ENCODE data around the gene PLCH1. TPM values are rescaled to one million over a fixed set of nuclear protein-coding genes. Genes with fewer than 3 reads are reported as not detected.

Gene PLCH1
- total RNA-seq, 4 donors from 2014 or later = 0.29 to 12.0 (median 0.58) TPM

DNA sequence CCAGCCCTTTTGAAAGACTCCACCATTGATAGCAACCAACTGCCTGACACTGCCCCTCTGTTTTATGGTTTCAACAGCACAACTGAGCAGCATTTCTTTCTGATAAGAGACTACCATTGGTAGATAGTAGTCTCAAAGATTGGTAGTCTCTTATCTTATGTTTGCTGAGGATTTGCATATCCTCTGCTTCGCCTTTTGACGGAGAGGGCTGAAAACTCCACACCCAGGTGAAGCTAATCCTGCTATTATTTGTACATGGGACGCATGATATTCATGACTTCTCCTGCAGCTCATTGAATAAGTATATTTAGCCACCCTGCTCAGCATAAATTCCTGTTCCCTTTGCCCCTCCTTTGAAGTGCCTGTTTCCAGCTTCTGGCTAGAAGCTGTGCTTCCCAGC is 332.0 kb downstream of the PLCH1 start:
- H3K27me3 ChIP-seq = no peaks in the 10 kb centered on the region
- H3K4me3 ChIP-seq = no peak overlapping the region
- no peak for TF ChIP-seq POLR2A (IDR thresholded peaks at IDR 0.05)
- TF ChIP-seq, protein P1, sequence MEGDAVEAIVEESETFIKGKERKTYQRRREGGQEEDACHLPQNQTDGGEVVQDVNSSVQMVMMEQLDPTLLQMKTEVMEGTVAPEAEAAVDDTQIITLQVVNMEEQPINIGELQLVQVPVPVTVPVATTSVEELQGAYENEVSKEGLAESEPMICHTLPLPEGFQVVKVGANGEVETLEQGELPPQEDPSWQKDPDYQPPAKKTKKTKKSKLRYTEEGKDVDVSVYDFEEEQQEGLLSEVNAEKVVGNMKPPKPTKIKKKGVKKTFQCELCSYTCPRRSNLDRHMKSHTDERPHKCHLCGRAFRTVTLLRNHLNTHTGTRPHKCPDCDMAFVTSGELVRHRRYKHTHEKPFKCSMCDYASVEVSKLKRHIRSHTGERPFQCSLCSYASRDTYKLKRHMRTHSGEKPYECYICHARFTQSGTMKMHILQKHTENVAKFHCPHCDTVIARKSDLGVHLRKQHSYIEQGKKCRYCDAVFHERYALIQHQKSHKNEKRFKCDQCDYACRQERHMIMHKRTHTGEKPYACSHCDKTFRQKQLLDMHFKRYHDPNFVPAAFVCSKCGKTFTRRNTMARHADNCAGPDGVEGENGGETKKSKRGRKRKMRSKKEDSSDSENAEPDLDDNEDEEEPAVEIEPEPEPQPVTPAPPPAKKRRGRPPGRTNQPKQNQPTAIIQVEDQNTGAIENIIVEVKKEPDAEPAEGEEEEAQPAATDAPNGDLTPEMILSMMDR (IDR thresholded peaks at IDR 0.05) = no peak
- DNase-seq = no peak
- no peak overlapping the region for H3K27ac ChIP-seq
- intact Hi-C loops (cut with DNase I; ENCODE audit: low total_unique reads) = no loop called here
- H3K4me1 ChIP-seq = no peaks in the 10 kb centered on the region
- H3K9me3 ChIP-seq = no peaks in the 10 kb centered on the region
- H3K36me3 ChIP-seq = no peaks in the 10 kb centered on the region

DNA sequence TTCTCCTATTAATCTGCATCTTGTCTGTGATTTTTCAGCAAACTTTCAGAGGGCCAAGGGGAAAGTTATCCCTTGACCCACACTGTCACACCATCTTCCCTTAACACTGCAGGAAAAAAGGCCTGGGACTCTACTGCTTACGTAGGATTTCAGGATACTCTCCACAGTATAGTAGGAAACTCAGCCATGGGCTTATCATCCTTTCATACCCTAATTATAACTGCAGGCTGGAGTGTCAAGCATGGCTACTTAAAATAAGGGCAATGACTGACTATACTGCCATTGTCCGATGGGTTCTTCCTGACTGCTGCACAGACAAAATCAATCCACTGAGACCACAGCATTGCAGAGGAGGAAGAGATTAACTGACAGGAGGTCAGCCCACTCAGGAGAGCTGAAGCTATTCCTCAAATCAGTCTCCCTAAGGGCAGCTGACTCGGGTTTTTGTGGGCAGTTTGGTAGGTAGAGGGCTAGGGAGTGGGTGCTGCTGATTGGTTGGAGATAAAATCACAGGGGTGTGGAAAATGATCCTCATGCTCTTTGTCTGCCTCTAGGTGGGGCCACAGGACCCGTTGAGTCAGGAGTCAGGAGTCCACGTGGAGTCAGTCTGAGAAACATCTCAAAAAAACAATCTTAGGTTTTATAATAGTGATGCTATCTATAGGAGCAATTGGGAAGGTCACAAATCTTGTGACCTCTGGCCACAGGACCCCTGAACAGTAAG is 333.2 kb downstream of the PLCH1 start:
- H3K4me3 ChIP-seq = no peak overlapping the region
- TF ChIP-seq, protein P1 (IDR thresholded peaks at IDR 0.05) = no peak
- TF ChIP-seq POLR2A (IDR thresholded peaks at IDR 0.05) = no peak
- H3K27me3 ChIP-seq = no peaks in the 10 kb centered on the region
- no peak overlapping the region for H3K27ac ChIP-seq
- no peaks in the 10 kb centered on the region for H3K4me1 ChIP-seq
- no peaks in the 10 kb centered on the region for H3K9me3 ChIP-seq
- intact Hi-C loops (cut with DNase I; ENCODE audit: low total_unique reads) = no loop called here
- no peaks in the 10 kb centered on the region for H3K36me3 ChIP-seq
- DNase-seq = no peak

DNA sequence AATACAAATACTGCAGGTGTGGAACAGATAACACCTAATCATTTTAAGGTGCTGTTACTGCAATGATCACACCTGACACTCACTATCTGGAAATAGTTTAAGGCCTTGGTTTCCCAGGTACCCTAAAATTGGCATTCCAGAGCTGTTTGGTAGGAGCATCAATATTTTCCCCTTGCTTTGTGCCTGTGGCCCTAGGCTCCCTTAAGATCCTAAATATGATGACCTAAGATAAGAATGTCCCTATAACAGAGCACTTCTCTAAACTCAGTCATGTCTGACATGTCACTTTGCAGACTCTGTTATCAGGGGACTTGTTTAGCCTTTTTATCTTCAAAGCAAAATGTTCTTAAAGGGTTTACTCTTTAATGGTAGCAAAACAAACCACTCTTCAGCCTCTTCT is 335.5 kb downstream of the PLCH1 start:
- H3K4me1 ChIP-seq = no peaks in the 10 kb centered on the region
- no peak overlapping the region for H3K27ac ChIP-seq
- intact Hi-C loops (cut with DNase I; ENCODE audit: low total_unique reads) = no loop called here
- H3K36me3 ChIP-seq = no peaks in the 10 kb centered on the region
- H3K9me3 ChIP-seq = no peaks in the 10 kb centered on the region
- no peak overlapping the region for H3K4me3 ChIP-seq
- TF ChIP-seq POLR2A (IDR thresholded peaks at IDR 0.05) = no peak
- TF ChIP-seq, protein P1 (IDR thresholded peaks at IDR 0.05) = no peak
- no peak for DNase-seq
- H3K27me3 ChIP-seq = no peaks in the 10 kb centered on the region

DNA sequence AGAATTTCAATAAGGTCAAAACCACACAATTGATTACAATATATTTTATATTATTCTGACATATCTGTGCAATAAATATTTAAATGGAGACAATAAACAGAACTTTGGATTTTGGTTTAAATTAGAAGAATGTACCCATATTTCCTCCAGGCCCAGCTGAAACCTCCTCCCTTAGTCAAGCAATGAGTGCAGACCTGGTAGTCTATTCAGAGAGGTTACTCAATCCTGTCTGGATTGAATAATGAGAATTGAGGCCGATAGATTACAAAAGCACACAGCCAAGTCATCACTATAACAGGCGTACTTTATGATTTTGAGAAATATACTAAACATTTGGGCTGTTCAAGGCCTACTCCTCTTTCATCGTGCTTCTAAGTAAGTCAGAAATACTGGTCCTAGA is 336.9 kb downstream of the PLCH1 start:
- Histone ChIP-seq H3K9me3 (no peaks in the 10 kb centered on the region), H3K4me1 (no peaks in the 10 kb centered on the region), H3K4me3 (no peak overlapping the region), H3K27me3 (no peaks in the 10 kb centered on the region), H3K36me3 (no peaks in the 10 kb centered on the region), H3K27ac (no peak overlapping the region)
- TF ChIP-seq, protein P1 (IDR thresholded peaks at IDR 0.05) = no peak
- TF ChIP-seq POLR2A (IDR thresholded peaks at IDR 0.05) = no peak
- intact Hi-C loops (cut with DNase I; ENCODE audit: low total_unique reads) = no loop called here
- DNase-seq = no peak

DNA sequence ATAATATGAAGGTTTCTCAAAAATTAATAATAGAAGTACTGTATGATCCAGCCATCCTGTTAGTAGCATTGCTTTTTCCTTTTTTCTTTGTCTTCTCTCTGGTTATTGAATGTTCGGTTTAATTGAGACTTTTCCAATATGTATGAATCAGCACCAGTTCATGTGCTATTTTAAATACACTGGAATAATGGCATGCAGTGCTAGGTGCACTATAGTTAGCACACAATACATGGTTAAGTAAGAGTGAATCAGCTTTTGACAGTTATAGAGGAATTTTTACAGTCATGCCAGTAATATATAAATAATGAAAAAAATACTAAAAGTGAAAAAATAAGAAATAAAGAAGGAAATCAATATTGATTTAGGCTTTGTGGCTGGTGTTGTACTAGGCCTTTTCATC is 337.5 kb downstream of the PLCH1 start:
- intact Hi-C loops (cut with DNase I; ENCODE audit: low total_unique reads) = no loop called here
- H3K9me3 ChIP-seq = no peaks in the 10 kb centered on the region
- H3K27ac ChIP-seq = no peak overlapping the region
- TF ChIP-seq, protein P1 (IDR thresholded peaks at IDR 0.05) = no peak
- TF ChIP-seq POLR2A (IDR thresholded peaks at IDR 0.05) = no peak
- no peaks in the 10 kb centered on the region for H3K27me3 ChIP-seq
- no peak overlapping the region for H3K4me3 ChIP-seq
- no peaks in the 10 kb centered on the region for H3K4me1 ChIP-seq
- DNase-seq = no peak
- H3K36me3 ChIP-seq = no peaks in the 10 kb centered on the region

Measured in uterus (tissue), 4 donors.